Retinal pigment epithelial cell (primary cell): ENCODE data around the gene TAF8.
A peak's percentile ranks its signal among the peaks of the same experiment; 100 is the strongest.

Source experiments
- DNase-seq: peaks from one replicate; pipeline ENCODE4 v3.0.0-alpha.2; 2010; ENCODE audit warnings: low read depth
- H3K4me3 ChIP-seq: 2 replicates; pipeline ENCODE4 v1.5.1; 2011; ENCODE audit warnings: mild to moderate bottlenecking, low read length, control low read depth, moderate library complexity
- CTCF ChIP-seq: conservative IDR thresholded peaks from 2 replicates; pipeline ENCODE4 v1.5.1; 2011; ENCODE audit warnings: low read depth, low read length, control low read depth, inconsistent platforms

TAF8 gene

GRCh38 chr6:42068173-42068572 lies 17.8 kb downstream of the TAF8 start:
- no peak for DNase-seq
- H3K4me3 ChIP-seq: no peak overlapping the region
- no peak for TF ChIP-seq CTCF

DNA sequence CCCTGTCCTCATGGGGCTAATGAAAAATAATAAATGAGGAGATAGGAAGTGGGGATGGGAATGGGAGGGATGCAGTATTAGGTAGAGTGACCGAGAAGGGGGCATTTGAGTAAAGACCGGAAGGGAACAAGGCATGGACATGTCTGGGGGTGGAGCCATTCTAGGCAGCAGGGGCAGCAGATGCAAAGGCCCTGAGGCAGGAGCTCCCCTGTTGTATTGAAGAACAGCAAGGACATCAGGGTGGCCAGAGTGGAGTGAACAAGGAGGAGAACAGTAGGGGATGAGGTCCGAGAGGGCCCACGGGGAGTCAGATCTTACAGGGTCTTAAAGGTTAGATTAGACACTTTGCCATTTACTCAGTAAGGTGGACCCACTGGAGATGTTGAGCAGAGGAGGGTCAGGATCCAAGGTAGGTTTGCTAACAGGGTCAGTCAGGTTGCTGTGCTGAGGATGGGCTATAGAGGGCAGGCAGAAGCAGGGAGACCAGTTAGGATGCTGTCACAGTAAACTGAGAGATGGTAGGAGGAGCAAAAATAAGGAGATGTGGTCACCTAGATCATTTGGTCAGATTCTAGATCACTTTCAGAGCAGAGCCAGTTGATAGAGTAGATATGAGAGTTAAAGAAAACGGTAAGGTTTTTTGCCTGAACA lies 18.7 kb downstream of the TAF8 start:
- no peak overlapping the region for H3K4me3 ChIP-seq
- no peak for TF ChIP-seq CTCF

DNA sequence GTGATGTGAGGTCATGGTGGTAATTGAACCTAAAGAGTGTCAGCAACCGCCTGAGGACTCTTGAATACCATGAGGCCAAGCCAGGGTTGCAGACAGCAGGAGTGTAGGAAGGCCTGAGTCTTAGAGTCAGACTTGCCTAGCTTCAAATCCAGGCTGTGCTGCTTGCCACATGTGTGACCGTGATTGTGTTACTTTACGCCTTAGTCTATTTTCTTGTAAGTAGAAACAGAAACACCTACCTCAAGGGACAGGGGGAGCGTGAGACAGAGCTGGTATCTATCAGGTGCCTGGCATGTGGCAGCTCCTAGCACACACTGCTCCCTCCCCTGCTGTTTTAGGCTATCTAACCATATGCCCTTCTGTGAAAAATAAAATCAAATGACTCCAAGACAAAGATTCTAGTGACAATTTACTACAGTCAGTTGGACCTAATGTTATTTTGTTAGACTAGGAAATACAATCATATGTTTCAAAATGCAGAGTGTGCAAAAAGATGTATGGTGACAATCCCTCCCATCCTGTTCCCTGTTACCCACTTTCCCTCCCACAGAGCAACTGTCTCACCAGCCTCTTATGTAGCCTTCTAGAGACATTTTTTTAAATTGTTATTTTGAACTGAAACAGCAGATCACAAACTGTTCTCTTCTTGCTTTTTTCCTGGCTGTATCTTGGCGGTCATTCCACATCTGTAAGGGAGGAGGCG lies 21.7 kb downstream of the TAF8 start:
- DNase-seq: no peak
- no peak for TF ChIP-seq CTCF

More for the DNA sequence above, 18.7 kb downstream of the TAF8 start:
- no peak for DNase-seq

GRCh38 chr6:42073287-42073686 lies 23.0 kb downstream of the TAF8 start:
- no peak for TF ChIP-seq CTCF
- no peak overlapping the region for H3K4me3 ChIP-seq
- no peak for DNase-seq

More for the DNA sequence above, 21.7 kb downstream of the TAF8 start:
- no peak overlapping the region for H3K4me3 ChIP-seq

DNA sequence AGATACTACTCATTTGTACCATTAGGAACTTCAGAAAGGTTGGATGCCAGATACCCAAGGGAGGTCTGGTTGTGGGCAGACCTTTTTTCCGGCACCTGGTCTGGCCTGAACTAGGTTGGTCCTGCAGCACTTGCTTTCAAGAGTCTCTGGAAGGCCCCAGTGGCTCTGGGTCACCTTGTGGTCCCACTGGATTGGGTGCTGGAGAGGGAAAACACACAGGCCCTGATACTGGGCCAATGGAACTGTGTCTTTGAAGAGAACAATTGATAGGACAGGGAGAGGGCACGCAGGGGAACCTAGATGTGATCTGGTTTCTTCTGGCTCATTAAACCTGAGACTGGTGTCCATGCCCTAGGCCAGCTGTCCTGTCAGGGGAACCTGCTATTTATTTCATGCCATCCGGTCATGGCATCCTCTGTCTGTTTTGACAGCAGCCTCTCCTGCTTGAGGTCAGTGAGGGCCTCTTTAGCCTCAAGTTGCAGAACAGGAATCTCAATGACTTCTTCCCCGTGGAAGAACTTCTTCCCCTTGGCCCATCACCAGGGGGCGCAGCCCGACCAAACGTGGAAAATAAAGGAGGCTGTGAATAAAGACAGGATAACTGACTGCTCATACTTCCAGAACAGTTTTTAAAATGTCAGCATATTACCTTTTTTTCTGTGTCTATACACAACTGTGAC lies 25.0 kb downstream of the TAF8 start:
- H3K4me3 ChIP-seq: no peak overlapping the region
- TF ChIP-seq CTCF: peak; percentile 93
- DNase-seq: no peak

- TF ChIP-seq CTCF: no peak
- no peak for DNase-seq
- no peak overlapping the region for H3K4me3 ChIP-seq
These were observed 28.1 kb downstream of the TAF8 start for GRCh38 chr6:42078386-42078785.
